Upper lobe of left lung (tissue), 4 donors: ENCODE data around the gene CBS.
"Not testable (repeated sequence)": the region's sequence is repeated elsewhere in the genome, so short reads cannot be mapped to it uniquely, and the experiment has no call there.

Experiments used
- EP300 ChIP-seq, 4 donors: sonication (generic); formaldehyde crosslinking; IDR thresholded peaks; one replicate each; pipeline ENCODE4 v1.5.1; 2017; ENCODE audit warnings: antibody characterized with exemption in 4 of 4, control low read depth in 2 of 4
- POLR2A ChIP-seq, 4 donors: fragments of 450-650 bp; IDR thresholded peaks; one replicate each; pipeline ENCODE4 v1.5.1; 2016 to 2017; ENCODE audit warnings: antibody characterized with exemption in 4 of 4, mild to moderate bottlenecking in 2 of 4
- POLR2AphosphoS5 ChIP-seq, 2 donors: sonication (generic); formaldehyde crosslinking; IDR thresholded peaks; one replicate each; pipeline ENCODE4 v1.5.1; 2017; ENCODE audit warnings: antibody characterized with exemption in 2 of 2
- TF ChIP-seq, protein P1 (sequence below), 6 experiments: fragments of 450-650 bp in 4 of 6; fragments of 200-600 bp in 2 of 6; sonication (generic) in 2 of 6; IDR thresholded peaks; one replicate each; pipeline ENCODE4 v1.5.1; 2016 to 2019; ENCODE audit warnings: antibody characterized with exemption in 6 of 6

DNA sequence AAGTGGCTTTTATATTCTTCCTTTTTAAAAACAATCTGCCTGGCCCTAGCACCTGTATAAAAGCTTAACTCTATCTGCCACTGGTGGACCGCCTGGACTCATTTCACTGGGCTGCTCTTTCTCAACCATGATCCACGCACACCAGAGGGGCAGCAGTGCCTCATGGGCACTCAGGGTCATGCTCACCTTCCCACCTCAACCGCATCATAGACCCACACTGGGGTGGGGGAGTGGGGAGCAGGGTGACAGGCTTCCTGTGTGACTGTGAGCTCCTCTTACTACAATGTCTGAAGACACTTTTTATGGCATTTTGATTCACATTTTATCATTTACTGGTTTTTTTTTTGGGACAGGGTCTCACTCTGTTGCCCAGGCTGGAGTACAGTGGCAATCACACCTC, 15.3 kb upstream of the CBS start:
- TF ChIP-seq, protein P1, sequence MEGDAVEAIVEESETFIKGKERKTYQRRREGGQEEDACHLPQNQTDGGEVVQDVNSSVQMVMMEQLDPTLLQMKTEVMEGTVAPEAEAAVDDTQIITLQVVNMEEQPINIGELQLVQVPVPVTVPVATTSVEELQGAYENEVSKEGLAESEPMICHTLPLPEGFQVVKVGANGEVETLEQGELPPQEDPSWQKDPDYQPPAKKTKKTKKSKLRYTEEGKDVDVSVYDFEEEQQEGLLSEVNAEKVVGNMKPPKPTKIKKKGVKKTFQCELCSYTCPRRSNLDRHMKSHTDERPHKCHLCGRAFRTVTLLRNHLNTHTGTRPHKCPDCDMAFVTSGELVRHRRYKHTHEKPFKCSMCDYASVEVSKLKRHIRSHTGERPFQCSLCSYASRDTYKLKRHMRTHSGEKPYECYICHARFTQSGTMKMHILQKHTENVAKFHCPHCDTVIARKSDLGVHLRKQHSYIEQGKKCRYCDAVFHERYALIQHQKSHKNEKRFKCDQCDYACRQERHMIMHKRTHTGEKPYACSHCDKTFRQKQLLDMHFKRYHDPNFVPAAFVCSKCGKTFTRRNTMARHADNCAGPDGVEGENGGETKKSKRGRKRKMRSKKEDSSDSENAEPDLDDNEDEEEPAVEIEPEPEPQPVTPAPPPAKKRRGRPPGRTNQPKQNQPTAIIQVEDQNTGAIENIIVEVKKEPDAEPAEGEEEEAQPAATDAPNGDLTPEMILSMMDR (IDR thresholded peaks at IDR 0.05): not testable (repeated sequence)
- TF ChIP-seq POLR2AphosphoS5, POLR2A, EP300 (IDR thresholded peaks at IDR 0.05): not testable (repeated sequence)
